ENCODE measurements around the gene KAZN.

Gene KAZN

GRCh38 chr1:14922942-14923726 is 324.6 kb downstream of the KAZN start:
- TF ChIP-seq CTCF (IDR thresholded peaks at IDR 0.05; ENCODE audit: insufficient read depth, missing control alignments), result no peak
- FAIRE-seq (no peak), DNase-seq (ENCODE audit: insufficient read length, low spot score) (no peak)

- no peak for DNase-seq (ENCODE audit: insufficient read length, low spot score)
- no peak for FAIRE-seq
- TF ChIP-seq CTCF (IDR thresholded peaks at IDR 0.05; ENCODE audit: insufficient read depth, missing control alignments), result no peak
Measured at GRCh38 chr1:14923727-14924452, 325.4 kb downstream of the KAZN start.

GRCh38 chr1:14924455-14925331 is 326.2 kb downstream of the KAZN start:
- FAIRE-seq (no peak), DNase-seq (ENCODE audit: insufficient read length, low spot score) (no peak)
- TF ChIP-seq CTCF (IDR thresholded peaks at IDR 0.05; ENCODE audit: insufficient read depth, missing control alignments), result no peak

- TF ChIP-seq CTCF (IDR thresholded peaks at IDR 0.05; ENCODE audit: insufficient read depth, missing control alignments), result no peak
- no peak for DNase-seq (ENCODE audit: insufficient read length, low spot score)
- FAIRE-seq, result no peak
Measured at GRCh38 chr1:14925336-14926136, 327.1 kb downstream of the KAZN start.

GRCh38 chr1:14926229-14926628 is 327.7 kb downstream of the KAZN start:
- FAIRE-seq (no peak), DNase-seq (ENCODE audit: insufficient read length, low spot score) (no peak)

More at GRCh38 chr1:14926229-14926628, 327.7 kb downstream of the KAZN start:
- no peak for TF ChIP-seq CTCF (IDR thresholded peaks at IDR 0.05; ENCODE audit: insufficient read depth, missing control alignments)
